GM21447 (cell line): ENCODE measurements around the gene AURKAIP1.

Experiments
- ATAC-seq: cut with Tn5 transposase; IDR thresholded peaks from one replicate; pipeline ENCODE4 v1.9.1; 2021; ENCODE audit not compliant: unreplicated experiment

AURKAIP1 gene

DNA sequence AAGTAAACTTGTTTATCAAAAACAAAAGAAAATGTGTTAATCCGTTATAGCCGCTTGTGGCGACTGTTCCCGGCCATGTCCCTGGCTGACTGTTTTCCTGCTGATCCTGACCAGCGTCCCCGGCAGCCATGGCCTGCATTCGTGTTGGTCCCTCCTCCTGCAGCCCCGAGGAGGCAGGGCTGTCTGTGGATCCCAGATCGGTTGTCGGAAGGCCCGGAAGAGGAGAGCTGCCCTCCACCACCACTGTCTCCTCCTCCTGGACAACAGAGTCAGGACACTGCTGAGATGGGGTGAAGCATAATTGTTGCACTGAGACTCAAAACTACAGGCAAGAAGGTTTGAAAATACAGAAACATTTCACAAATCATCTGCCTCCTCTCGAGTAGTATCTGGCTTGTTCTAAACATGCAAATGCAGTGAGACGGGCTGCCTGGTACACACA is 13.0 kb downstream of the AURKAIP1 start:
- no peak for ATAC-seq

DNA sequence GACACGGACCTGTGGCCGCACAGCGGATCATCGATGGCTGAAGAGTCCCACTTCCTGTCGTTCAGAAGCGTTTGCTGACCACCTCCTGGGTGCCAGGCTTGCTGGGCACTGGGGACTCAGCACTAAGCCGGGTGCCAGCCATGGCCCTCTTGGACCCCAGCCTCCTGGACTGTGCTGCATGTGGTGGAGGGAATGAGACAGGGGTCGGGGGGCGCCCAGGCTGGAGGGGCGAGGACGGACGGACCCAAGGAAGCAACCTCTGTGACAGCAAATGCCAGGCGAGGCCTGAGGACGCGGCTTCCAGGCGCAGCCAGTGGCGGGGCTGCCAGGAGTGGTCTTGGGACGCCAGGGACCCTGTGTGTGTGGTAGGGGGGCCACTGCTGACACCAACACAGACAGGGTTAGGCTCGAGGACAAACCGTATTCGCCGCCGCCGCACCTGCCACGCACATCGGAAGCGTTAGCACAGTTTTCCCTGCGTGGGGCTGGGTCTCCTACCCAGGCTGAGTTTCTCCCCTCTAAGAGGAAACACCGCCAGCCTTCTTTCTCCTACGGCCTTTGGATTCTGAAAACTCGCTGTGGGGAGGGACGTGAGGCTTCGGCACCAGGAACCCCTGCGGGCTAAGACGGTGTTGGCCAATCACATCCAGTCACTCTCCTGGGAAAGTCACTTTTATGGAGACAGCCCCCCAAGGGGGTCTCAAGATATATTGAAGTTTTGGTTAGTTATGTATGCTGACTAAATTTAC is 13.6 kb downstream of the AURKAIP1 start:
- no peak for ATAC-seq

DNA sequence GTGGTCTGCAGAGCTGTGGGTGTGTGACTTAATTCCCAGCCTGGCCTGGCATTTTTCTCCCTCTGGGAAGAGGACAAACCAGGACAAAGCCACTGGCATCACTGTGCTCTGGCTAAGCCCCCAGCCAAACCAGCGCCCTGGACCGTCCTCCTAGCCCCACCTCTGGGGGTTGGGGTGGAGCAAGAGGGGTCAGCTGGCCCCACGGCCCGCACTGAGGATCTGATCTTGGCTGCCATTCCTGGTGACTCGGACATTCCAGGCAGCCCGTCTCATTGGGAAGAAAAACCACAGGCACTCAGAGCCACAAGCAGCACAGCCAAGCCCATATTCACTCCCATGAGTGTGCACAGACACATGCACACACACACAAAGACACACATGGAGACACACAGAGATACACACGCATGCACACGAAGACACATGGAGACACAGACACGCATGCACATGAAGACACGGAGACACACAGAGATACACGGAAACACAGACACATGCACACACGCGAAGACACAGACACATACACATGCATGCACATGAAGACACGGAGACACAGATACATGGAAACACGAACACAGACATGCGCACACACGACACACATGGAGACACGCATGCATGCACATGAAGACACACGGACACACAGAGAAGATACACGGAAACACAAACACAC is 14.4 kb downstream of the AURKAIP1 start:
- ATAC-seq: no peak

DNA sequence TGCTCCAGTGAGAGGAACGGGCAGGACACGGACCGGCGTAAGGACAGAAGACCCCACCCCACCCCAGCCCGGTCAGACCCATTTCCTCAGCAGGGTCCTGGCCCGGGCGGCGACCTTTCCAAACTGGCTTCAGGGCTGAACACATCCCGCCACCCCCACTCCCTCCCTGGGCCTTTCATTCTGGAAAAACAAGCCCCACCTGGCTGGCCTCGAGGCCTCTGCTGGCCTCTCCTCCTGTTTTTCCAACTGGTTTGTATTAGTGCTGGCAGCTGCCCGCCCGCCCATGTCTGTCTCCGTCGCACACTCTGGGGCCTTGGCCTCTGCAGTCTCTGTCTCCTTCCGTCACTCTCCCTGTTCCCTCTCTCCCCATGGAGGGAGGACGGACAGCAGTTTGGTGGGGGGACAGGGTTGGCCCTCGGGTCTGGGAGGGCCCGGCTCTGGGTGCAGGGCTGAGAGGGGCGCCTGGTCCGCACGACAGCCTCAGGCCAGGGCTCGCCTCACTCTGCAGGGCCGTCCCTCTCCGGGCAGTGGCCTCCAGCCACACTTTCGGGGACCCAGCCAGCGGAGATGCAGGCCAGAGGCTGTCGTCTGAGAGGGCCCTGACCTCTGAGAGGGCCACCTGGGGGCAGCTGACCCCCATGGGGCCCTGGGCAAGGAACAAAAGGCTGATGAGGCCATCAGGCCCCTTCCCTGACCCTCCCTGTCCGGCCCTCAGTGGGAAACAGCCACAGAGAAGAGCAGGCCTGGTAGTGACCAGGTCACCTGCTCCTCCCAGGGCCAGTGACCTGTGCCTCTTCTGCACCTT is 15.1 kb downstream of the AURKAIP1 start:
- no peak for ATAC-seq

DNA sequence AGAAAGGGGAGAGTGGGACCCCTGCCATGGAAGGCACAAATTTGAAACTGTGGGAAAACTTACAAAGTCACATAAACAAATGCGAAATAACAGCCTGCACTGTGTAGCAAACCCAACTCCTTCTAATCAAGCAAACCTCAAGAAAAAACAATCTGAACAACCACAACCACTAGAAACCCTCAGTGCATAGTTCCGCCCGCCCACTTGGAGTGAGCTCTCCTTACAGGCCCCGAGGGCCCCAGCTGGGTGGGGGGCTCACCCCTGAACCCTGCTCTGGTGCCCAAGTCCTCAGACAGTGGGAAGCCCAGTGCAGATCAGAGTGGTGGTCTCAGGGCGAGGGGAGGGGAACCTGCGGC is 15.7 kb downstream of the AURKAIP1 start:
- ATAC-seq: no peak

DNA sequence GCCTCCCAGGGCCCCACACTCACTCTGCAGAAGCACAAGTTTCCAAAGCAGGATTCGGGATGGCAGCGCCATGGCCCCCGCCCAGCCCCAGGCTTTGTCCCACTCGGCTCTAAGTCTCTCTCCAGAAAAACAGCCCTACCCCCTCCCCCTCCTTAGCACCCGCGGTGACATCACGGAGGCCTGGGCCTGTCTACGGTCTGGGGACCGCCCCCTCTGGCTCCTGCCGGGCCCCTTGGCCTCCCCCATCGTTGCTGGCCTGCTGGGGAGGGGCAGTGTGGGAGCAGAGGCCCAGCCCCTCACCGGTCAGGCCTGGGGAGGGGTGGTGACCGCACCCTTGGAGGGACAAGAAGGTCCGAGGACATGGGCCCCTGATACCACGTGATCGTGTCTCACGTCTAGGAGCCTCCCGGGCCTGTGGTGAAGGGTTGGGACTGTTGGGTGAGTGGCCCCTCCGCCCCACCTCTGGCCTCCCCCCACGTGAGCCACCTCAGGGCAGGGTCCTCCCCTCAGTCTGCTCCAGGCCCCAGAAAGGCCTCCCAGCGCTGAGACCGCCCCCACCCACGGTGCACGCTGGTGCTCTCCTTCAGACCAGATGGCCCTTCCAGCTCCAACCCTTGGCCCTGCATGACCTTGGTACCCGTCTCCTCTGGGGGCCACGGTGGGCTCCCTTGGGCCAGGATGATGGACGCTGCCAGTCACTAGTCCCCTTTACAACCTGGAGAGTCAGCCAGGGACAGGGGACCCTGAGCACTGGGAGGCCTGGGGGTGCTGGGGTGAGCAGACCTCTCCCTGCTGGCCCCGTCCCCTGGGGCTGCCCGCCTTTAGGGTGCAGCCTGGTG is 16.4 kb downstream of the AURKAIP1 start, which contains the start of gene MXRA8:
TSS of gene MXRA8 (minus strand) at position 123 of the 839 bp plus-strand sequence. CDS start at position 72, 51 bp downstream.
- no peak for ATAC-seq

DNA sequence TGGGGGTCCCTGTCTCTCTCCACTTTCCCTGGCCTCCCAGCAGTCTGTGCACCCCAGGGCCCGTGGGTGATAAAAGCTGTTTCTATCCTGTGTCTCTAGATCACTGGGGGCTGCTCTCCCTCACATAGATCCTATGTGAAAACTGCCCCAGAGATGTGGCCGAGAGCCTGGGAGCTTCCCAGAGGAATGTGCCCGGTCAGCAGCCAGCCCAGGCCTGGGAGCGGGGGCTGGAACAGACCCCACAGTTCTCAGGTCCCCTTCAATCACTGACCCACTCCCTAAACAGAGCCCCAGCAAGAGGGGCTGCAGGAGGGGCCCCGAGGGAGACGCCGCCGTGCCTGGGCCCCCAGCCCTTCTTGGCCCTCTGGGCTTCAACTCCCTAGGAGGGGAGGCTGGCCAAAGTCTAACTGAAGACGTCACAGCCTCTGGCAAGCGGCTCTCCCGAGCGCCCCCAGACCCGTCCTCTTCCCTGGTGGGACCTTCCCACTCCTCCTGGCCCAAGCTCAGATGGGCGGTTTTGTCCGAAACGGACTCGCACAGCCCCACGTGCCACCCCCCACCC is 17.1 kb downstream of the AURKAIP1 start:
- no peak for ATAC-seq

DNA sequence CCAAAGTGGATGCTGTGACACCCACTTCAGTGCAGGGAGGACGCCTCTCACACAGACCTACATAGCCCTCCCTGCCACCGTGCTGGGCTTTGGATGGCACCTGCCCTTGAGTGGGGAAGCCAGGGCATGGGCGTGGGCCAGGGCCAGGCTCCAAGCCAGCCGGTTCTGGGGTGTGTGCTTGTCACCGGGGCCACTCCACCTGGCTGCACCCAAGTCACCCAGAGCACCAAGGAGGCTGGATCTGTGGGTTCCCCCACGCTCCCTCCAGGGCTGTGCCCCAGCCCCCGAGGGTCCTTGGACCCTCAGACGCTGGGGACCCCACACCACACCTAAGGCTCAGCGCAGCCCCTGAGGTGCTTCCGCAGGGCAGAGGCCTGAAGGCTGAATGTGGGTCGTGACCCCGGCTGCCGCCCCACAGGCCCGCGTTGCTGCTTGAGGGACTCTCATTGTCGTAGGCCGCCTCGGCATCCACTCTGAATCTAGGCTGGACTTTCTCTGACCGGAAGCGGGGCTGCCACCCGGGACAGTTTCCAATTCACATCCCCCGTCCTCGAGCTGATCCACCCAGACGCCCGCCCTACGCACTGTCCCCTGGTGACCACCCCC is 18.1 kb downstream of the AURKAIP1 start:
- no peak for ATAC-seq

DNA sequence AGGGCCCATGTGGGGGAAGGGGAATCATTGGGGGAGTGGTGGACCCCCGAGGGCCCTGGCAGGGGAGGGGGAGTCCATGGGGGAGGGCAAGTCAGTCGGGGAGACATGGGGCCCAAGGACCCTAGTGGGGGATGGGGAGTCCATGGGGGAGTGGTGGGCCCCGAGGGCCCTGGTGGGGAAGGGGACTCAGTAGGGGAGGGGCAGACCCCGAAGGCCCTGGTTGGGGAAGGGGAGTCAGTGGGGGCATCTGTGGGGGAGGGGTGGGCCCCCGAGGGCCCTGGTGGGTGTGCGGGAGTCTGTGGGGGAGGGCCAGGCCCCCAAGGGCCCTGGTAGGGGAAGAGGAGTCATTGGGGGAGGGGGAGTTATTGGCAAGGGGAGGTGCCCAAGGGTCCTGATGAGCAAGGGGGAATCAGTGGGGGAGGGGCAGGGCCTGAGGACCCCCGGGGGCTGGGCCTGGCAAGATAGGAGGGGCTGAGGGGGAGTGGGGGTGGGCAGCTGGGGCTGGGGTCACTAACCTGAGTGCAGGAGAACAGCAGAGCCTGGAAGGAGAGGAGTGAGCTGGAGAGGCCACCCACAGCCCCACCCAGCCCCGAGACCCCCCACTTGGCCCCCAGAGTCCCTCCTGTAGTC is 18.7 kb downstream of the AURKAIP1 start:
- ATAC-seq: no peak

DNA sequence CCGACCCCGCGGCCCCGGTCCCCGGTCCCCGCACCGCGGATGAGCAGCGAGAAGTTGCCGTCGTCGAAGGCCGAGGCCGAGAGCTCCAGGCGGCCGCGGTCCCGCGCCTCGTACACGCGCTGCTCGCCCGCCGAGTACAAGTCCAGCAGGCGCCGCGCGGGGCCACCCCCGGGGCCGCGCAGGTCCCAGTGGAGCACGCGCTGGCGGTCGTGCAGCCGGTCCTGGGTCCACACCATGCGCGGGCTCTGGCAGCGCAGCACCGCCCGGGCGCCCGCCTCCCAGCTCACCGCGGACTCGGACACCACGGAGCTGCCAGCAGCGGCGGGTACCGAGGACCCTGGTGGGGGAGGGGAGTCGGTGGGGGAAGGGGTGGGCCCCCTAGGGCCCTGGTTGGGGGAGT is 19.6 kb downstream of the AURKAIP1 start:
- no peak for ATAC-seq

DNA sequence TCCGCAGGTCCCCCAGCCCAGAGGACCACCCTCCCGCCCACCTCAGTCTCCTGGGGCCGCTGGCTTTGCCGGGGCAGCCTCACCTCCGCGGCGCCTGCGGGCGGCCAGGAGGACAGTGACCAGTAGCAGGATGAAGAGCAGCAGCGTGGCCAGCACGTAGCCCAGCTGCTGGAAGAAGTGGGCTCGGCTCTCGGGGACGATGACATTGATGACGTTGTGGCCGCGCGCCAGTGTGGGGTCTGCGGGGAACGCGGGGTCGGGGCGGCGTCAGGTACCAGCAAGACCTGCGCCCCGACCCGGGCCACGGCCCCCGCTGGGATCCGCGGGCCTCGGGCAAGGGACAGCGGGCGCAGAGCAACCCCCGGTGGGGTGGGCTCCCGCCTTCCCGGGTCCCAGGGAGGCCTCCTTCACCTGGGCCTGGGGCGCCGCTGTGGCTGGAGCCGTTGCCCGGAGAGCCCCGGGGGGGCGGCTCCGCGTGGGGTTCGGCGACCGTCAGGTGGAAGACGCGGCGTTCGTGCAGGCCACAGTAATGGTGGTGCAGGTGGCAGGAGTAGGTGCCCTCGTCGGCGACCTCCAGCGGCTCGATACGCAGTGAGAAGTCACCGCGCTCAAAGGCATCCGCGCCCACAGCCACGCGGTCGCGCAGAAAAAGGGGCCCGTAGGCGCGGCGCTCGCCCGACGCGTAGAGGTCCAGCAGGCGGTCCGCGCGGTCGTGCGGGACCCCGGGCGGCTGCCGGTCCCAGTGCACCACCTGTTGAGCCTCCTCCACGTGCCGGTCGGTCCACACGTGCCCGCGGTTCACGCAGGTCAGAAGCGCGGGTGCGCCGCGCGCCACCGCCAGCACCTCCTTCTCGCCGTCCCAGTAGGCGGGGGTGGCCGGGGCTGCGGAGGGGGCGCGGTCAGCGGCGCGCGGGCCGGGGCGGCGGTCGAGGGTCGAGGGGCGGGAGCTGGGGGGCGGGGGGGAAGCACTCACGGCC is 20.4 kb downstream of the AURKAIP1 start:
- ATAC-seq: no peak

DNA sequence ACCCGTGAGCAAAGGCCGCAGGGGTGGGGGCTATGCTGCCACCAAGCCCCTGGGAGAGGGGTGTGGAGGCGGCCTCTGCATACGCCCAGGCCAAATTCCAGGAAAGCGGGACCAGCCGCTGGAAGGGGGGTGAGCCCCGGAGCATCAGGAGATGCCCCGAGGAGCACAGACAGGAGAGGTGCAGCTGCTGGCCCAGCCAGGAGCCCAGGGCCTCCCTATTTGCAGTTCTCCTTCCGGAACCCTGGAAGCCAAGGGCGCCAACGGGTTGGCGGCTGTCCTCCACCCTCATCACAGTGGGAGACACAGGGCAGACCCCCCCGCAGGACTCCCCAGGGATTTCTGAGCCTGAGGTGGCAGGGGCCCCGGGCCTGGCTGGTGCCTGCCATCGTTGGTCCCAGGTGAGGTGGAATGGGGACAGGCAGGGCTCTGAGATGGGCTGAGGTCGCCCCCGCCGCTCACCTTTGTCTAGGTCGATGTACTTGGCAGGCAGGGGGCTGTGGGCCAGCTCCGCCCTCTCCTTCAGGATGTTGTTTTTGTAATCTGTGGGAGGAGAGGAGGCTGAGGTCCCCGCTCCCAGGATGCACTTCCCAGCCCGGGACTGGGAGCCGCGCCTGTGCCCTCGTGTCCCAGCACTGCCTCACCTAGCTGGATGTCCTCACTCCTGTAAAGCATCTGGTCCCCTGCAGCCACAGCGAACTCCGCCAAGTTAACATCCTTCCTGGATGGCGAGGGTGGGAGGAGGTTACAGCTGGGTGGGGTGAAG is 21.4 kb downstream of the AURKAIP1 start:
- ATAC-seq: no peak

DNA sequence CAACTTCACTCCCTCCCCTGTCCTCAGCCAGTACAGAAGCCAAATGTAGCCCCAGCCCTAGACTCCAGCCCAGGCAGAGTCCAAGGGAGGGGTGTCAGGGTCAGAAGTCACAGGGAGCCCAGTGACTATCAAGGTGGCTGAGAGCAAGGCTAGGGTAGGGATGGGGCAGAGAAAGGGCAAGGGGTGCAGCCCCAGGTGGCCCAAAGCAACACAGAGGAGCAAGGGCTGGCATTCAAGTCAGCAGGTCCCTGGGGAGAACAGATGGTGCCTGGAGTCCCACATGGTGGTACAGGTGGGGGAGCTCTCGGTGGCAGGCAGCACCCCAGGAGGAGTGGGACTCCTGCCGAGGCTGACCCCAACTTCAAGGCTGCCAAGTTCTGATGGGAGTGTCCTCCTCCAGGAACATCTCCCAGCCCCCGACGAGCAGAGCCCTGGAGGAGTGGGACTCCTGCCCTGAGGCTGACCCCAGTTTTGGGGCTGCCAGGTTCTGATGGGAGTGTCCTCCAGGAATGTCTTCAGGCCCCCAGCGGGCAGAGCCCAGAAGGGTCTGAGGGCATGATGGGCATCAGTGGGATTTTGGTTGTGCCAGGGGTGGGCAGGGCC is 22.1 kb downstream of the AURKAIP1 start:
- ATAC-seq: no peak

DNA sequence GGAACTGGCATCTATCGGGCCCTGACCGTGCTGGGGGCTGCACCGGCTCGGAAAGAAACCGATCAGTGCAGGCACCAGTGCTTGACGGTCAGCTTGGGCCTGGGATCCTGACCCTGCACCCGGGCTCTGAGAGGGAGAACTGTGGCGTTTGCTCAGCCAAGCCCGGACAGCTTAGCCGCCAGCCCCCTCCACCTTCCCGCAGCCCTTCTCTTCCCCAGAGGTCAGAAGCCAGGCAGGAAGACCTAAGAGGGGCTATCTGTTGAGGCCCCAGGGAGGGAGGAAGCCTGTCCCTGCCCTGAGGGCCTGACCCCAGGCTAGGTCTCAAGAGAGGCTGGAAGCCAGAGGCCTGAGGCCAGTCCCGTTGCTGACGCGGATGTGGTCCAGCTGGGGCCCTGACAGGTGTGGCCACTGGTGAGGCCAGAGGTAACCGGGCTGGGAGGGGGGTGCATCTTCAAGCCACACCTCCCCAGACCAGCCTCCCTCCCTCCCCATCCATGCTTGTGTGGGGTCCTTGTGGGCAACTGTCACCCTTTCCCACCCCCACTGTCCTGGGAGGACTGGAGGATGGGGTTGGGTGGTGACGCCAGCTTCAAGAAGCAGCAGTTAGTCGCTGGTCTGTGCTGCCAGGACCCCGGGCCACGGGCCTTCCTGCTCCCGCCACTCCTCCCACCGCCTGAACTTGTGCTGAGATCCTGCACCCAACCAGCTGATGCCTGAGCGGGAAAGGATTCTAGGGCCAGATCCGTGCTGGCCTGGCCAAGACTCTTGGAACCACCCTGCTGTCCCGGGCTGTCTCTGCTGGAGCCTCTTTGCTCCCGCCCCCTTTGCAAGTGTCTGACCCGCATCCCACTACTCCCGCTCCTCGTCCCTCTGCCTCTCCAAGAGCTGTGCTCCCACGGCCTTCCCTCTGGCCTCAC is 23.2 kb downstream of the AURKAIP1 start:
- no peak for ATAC-seq

DNA sequence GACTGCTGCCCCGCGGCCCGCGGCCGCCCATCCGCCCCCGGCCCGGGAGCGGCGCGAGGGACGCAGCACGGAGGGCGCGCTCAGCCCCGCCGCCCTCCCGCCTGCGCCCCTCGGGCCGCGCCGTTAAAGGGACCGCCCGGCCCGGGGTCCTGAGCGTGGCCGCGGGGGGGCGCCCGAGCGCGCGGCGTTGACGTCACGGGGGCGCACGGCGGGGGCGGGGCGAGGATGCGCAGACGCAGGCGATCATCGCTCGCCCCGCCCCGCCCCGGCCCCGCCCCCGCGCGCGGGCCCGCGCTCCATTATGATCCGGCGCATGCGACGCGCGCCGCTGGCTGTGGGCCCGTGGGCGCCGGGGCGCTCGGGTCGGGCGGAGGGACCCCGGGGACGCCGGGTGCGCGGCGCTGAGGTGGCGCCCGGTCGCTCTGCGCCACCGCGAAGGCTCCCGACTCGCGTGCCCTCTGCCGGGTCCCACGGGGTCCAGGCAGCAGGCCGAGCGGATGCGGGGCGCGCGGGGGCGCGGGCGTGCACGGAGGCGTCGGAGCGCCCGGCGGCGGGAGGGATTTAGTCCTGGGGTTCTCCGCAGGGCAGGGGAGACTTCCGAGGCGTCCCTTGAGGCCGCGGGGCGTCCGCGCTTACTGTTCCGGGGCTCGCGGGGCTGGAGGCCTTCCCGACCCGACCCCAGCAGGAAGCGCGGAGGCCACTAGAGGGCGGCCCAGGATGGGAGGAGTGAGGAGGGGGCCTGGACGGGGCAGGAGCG is 25.6 kb downstream of the AURKAIP1 start, which contains the start of gene DVL1:
TSS of gene DVL1 (minus strand) at position 163 of the 757 bp plus-strand sequence. CDS start 353 bp downstream, outside the sequence.
- peak; percentile 45 for ATAC-seq
